BLaER1 treated with 17β-estradiol and CSF1 and Interleukin-3, amounts not matched to agents 10 nM and 100 nM (cell line): ENCODE results near the gene KAT6B.

ENCODE experiments used
- H3K27ac ChIP-seq, 11 experiments: shearing (Covaris generic); formaldehyde crosslinking; 2 replicates each; pipeline ENCODE4 v1.8.1; 2022
- H3K27me3 ChIP-seq, 11 experiments: shearing (Covaris generic); formaldehyde crosslinking; 2 replicates each; pipeline ENCODE4 v1.8.1; 2022
- H3K36me3 ChIP-seq, 11 experiments: shearing (Covaris generic); formaldehyde crosslinking; 2 replicates each; pipeline ENCODE4 v1.8.1; 2022
- H3K4me1 ChIP-seq, 10 experiments: shearing (Covaris generic); formaldehyde crosslinking; 2 replicates each; pipeline ENCODE4 v1.8.1; 2022
- H3K4me2 ChIP-seq, 11 experiments: shearing (Covaris generic); formaldehyde crosslinking; 2 replicates each; pipeline ENCODE4 v1.8.1; 2022
- H3K4me3 ChIP-seq, 10 experiments: shearing (Covaris generic); formaldehyde crosslinking; 2 replicates each; pipeline ENCODE4 v1.8.1; 2022
- H3K9ac ChIP-seq, 11 experiments: shearing (Covaris generic); formaldehyde crosslinking; 2 replicates each; pipeline ENCODE4 v1.8.1; 2022
- H3K9me3 ChIP-seq, 11 experiments: shearing (Covaris generic); formaldehyde crosslinking; replicated peaks in 1 of 11; 2 replicates each; pipeline ENCODE4 v1.8.1; 2022
- H4K20me1 ChIP-seq, 11 experiments: shearing (Covaris generic); formaldehyde crosslinking; 2 replicates each; pipeline ENCODE4 v1.8.1; 2022
- Cebpa-rat ChIP-seq, 11 experiments: shearing (Covaris generic); IDR thresholded peaks; 2 replicates each; pipeline ENCODE4 v1.8.1; 2022

KAT6B gene

GRCh38 chr10:75002967-75003594 lies 176.7 kb downstream of the KAT6B start:
- TF ChIP-seq Cebpa-rat (IDR thresholded peaks at IDR 0.05): no peak
- Histone ChIP-seq H3K9ac (no peak overlapping the region), H3K27ac (no peak overlapping the region), H4K20me1 (no peaks in the 10 kb centered on the region), H3K9me3 (no peaks in the 10 kb centered on the region), H3K4me2 (no peak overlapping the region), H3K36me3 (peaks cover 19 to 77% (median 40%) of the 10 kb centered on the region in 11 experiments; a peak in 20 of 22 replicates), H3K4me1 (peaks cover 0 to 13% (median 9%) of the 10 kb centered on the region in 10 experiments; a peak in 14 of 20 replicates), H3K27me3 (no peaks in the 10 kb centered on the region), H3K4me3 (no peak overlapping the region)

- Histone ChIP-seq H3K4me2 (no peak overlapping the region), H4K20me1 (no peaks in the 10 kb centered on the region), H3K4me3 (no peak overlapping the region), H3K4me1 (peaks cover 0 to 16% (median 9%) of the 10 kb centered on the region in 10 experiments; a peak in 14 of 20 replicates), H3K36me3 (peaks cover 11 to 69% (median 35%) of the 10 kb centered on the region in 11 experiments; a peak in 19 of 22 replicates), H3K27me3 (no peaks in the 10 kb centered on the region), H3K9me3 (no peaks in the 10 kb centered on the region), H3K27ac (no peak overlapping the region), H3K9ac (no peak overlapping the region)
- TF ChIP-seq Cebpa-rat (IDR thresholded peaks at IDR 0.05): no peak
These were observed 177.5 kb downstream of the KAT6B start for GRCh38 chr10:75003891-75004290.

GRCh38 chr10:75007646-75008045 lies 181.2 kb downstream of the KAT6B start:
- Histone ChIP-seq H3K4me2 (no peak overlapping the region), H3K27ac (no peak overlapping the region), H3K9me3 (no peaks in the 10 kb centered on the region), H3K36me3 (peaks cover 13 to 62% (median 38%) of the 10 kb centered on the region in 11 experiments; a peak in 17 of 22 replicates), H3K9ac (no peak overlapping the region), H4K20me1 (no peaks in the 10 kb centered on the region), H3K27me3 (no peaks in the 10 kb centered on the region), H3K4me3 (no peak overlapping the region), H3K4me1 (peaks cover 0 to 12% (median 0%) of the 10 kb centered on the region in 10 experiments; a peak in 2 of 20 replicates)
- no peak for TF ChIP-seq Cebpa-rat (IDR thresholded peaks at IDR 0.05)

GRCh38 chr10:75008952-75009351 lies 182.6 kb downstream of the KAT6B start:
- Histone ChIP-seq H3K27me3 (no peaks in the 10 kb centered on the region), H3K27ac (no peak overlapping the region), H3K4me3 (no peak overlapping the region), H3K36me3 (peaks cover 13 to 66% (median 40%) of the 10 kb centered on the region in 11 experiments; a peak in 17 of 22 replicates), H3K9me3 (no peaks in the 10 kb centered on the region), H3K4me2 (peak overlapping the region in 2 of 11 experiments; percentile 15 to 36; a peak in 1 of 22 replicates), H3K9ac (no peak overlapping the region), H4K20me1 (no peaks in the 10 kb centered on the region), H3K4me1 (peaks cover 0 to 12% (median 0%) of the 10 kb centered on the region in 10 experiments; a peak in 3 of 20 replicates)
- TF ChIP-seq Cebpa-rat (IDR thresholded peaks at IDR 0.05): no peak

- no peak overlapping the region for H3K4me3 ChIP-seq
- H3K36me3 ChIP-seq: peaks cover 13 to 61% (median 38%) of the 10 kb centered on the region in 11 experiments; a peak in 17 of 22 replicates
- no peak overlapping the region for H3K9ac ChIP-seq
- TF ChIP-seq Cebpa-rat (IDR thresholded peaks at IDR 0.05): no peak
- no peaks in the 10 kb centered on the region for H3K9me3 ChIP-seq
- H3K4me1 ChIP-seq: peaks cover 0 to 12% (median 0%) of the 10 kb centered on the region in 10 experiments; a peak in 3 of 20 replicates
- no peak overlapping the region for H3K27ac ChIP-seq
- H4K20me1 ChIP-seq: no peaks in the 10 kb centered on the region
- peak overlapping the region in 2 of 11 experiments; percentile 15 to 36; a peak in 1 of 22 replicates for H3K4me2 ChIP-seq
- H3K27me3 ChIP-seq: no peaks in the 10 kb centered on the region
These were observed 183.0 kb downstream of the KAT6B start for GRCh38 chr10:75009426-75009825.

- Histone ChIP-seq H3K27me3 (no peaks in the 10 kb centered on the region), H3K36me3 (peaks cover 13 to 59% (median 38%) of the 10 kb centered on the region in 11 experiments; a peak in 17 of 22 replicates), H3K27ac (no peak overlapping the region), H3K9me3 (no peaks in the 10 kb centered on the region), H3K4me3 (no peak overlapping the region), H3K9ac (no peak overlapping the region), H4K20me1 (no peaks in the 10 kb centered on the region), H3K4me2 (no peak overlapping the region), H3K4me1 (peaks cover 0 to 12% (median 0%) of the 10 kb centered on the region in 10 experiments; a peak in 3 of 20 replicates)
- no peak for TF ChIP-seq Cebpa-rat (IDR thresholded peaks at IDR 0.05)
These were observed 184.0 kb downstream of the KAT6B start for GRCh38 chr10:75010373-75010772.

- Histone ChIP-seq H3K9ac (no peak overlapping the region), H3K9me3 (no peaks in the 10 kb centered on the region), H3K27ac (no peak overlapping the region), H3K4me2 (no peak overlapping the region), H3K4me1 (peaks cover 0 to 12% (median 0%) of the 10 kb centered on the region in 10 experiments; a peak in 4 of 20 replicates), H3K4me3 (no peak overlapping the region), H3K36me3 (peaks cover 13 to 58% (median 30%) of the 10 kb centered on the region in 11 experiments; a peak in 17 of 22 replicates), H3K27me3 (no peaks in the 10 kb centered on the region), H4K20me1 (no peaks in the 10 kb centered on the region)
- TF ChIP-seq Cebpa-rat (IDR thresholded peaks at IDR 0.05): no peak
These were observed 184.8 kb downstream of the KAT6B start for GRCh38 chr10:75011221-75011620.

GRCh38 chr10:75012471-75012870 lies 186.1 kb downstream of the KAT6B start:
- Histone ChIP-seq H4K20me1 (no peaks in the 10 kb centered on the region; a peak in 1 of 22 replicates), H3K9ac (no peak overlapping the region), H3K4me2 (no peak overlapping the region), H3K4me3 (no peak overlapping the region), H3K4me1 (peaks cover 0 to 12% (median 1%) of the 10 kb centered on the region in 10 experiments; a peak in 8 of 20 replicates), H3K27me3 (no peaks in the 10 kb centered on the region), H3K27ac (no peak overlapping the region), H3K36me3 (peaks cover 12 to 53% (median 27%) of the 10 kb centered on the region in 11 experiments; a peak in 17 of 22 replicates), H3K9me3 (no peaks in the 10 kb centered on the region)
- TF ChIP-seq Cebpa-rat (IDR thresholded peaks at IDR 0.05): no peak

GRCh38 chr10:75013007-75013406 lies 186.6 kb downstream of the KAT6B start:
- no peak for TF ChIP-seq Cebpa-rat (IDR thresholded peaks at IDR 0.05)
- Histone ChIP-seq H3K9me3 (no peaks in the 10 kb centered on the region), H3K4me2 (no peak overlapping the region), H3K4me3 (no peak overlapping the region), H4K20me1 (peaks cover 0 to 3% (median 0%) of the 10 kb centered on the region in 11 experiments; a peak in 1 of 22 replicates), H3K27me3 (no peaks in the 10 kb centered on the region), H3K9ac (no peak overlapping the region), H3K27ac (no peak overlapping the region), H3K36me3 (peaks cover 13 to 57% (median 33%) of the 10 kb centered on the region in 11 experiments; a peak in 17 of 22 replicates), H3K4me1 (peaks cover 4 to 16% (median 6%) of the 10 kb centered on the region in 10 experiments; a peak in 19 of 20 replicates)
